PC-3 (cell line): ENCODE measurements around the gene ACOX1.

Experiments used
- EZH2 ChIP-seq: fragments of 300-600 bp; sonication (generic); IDR thresholded peaks from one replicate; pipeline ENCODE4 v1.6.1; 2017; ENCODE audit warnings: antibody characterized with exemption, mild to moderate bottlenecking, low read length; ENCODE audit not compliant: unreplicated experiment
- TF ChIP-seq, protein P1 (sequence below): fragments of 300-600 bp; sonication (generic); conservative IDR thresholded peaks from 2 replicates; pipeline ENCODE4 v1.5.1; 2017; ENCODE audit warnings: antibody characterized with exemption, low read depth, mild to moderate bottlenecking, low read length

DNA sequence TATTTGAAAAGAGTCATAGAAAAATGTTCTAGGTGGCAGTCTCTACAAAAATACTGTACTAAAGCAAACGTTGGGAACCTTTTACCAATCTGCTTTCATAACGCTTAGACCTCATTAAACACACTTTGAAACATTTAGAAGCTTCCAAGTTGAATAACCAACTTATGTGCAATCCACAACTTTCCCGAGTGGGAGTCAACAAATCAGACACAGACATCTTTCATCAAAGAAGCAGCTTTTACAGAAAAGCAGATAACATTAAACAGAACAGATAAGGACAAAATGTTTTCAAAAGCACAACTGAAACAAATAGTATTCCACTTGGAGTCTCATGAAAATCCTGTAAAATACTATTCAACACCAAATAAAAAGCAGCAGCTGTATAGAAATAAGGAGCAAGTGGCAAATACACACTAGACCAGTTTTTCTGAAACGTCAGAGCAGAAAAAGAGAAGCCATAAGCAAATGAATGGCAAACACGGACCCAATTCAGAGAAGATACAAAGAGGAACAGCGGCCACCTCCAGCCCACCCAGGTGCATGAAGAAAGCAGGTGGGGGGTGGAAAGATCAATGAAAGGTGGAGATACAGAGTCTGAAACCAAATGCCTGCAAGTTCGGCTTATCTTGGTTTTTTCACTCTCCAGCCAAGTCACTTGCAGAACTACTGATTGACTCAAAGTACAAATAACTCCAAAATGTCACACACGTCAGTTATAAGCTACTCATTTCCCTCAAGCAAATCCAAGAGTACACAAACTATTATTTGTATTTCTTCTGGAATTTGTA, 19.7 kb downstream of the ACOX1 start:
- TF ChIP-seq EZH2, result no peak
- TF ChIP-seq, protein P1, sequence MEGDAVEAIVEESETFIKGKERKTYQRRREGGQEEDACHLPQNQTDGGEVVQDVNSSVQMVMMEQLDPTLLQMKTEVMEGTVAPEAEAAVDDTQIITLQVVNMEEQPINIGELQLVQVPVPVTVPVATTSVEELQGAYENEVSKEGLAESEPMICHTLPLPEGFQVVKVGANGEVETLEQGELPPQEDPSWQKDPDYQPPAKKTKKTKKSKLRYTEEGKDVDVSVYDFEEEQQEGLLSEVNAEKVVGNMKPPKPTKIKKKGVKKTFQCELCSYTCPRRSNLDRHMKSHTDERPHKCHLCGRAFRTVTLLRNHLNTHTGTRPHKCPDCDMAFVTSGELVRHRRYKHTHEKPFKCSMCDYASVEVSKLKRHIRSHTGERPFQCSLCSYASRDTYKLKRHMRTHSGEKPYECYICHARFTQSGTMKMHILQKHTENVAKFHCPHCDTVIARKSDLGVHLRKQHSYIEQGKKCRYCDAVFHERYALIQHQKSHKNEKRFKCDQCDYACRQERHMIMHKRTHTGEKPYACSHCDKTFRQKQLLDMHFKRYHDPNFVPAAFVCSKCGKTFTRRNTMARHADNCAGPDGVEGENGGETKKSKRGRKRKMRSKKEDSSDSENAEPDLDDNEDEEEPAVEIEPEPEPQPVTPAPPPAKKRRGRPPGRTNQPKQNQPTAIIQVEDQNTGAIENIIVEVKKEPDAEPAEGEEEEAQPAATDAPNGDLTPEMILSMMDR, result no peak
